HG03064 (cell line): ENCODE results near the gene TJP1.
"Not testable (repeated sequence)": the region's sequence is repeated elsewhere in the genome, so short reads cannot be mapped to it uniquely, and the experiment has no call there.

Experiments used
- ATAC-seq: cut with Tn5 transposase; IDR thresholded peaks from one replicate; pipeline ENCODE4 v1.9.1; 2021; ENCODE audit warnings: low read depth; ENCODE audit not compliant: unreplicated experiment

Gene TJP1

GRCh38 chr15:29800491-29801366 is 21.5 kb downstream of the TJP1 start:
- ATAC-seq = no peak

DNA sequence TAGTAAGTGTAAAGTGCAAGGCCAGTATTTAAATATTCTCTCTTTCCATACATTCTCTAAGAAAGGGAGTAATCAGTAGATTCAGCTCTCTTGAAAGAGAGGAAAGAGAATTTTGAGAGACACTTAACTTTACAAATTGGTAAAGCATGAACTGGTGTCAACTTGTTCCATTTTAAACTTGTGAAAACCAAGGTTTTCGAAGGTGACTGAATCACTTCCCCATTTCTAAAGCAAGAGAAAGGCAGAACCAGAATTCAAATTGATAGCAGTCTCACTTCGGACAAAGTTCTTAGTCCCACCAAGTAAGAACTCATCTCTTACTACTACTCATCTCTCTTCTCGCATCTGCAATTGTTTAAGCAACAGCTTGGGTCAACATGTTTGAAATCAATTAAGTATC is 22.4 kb downstream of the TJP1 start:
- ATAC-seq = no peak

DNA sequence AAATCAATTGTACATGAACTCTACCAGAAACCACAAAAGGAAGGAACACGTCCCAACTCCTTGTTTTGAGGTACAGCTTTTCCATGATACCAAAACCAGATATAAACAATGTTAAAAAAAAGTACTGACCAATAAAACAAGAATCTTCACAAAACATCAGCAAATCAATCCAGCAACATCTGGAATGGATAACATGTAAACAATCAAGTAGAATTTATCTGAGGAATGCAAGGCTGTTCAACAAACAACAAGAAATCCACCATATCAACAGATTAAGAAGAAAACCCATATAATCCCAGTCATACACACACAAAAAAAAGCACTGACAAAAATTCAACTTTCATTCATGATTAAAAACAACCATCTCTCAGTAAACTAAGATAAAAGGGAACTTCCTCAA is 26.7 kb downstream of the TJP1 start:
- no peak for ATAC-seq

- no peak for ATAC-seq
These were observed 29.7 kb downstream of the TJP1 start for GRCh38 chr15:29792426-29793159.

- no peak for ATAC-seq
These were observed 31.7 kb downstream of the TJP1 start for GRCh38 chr15:29790607-29791006.

GRCh38 chr15:29789871-29790270 is 32.4 kb downstream of the TJP1 start:
- no peak for ATAC-seq

DNA sequence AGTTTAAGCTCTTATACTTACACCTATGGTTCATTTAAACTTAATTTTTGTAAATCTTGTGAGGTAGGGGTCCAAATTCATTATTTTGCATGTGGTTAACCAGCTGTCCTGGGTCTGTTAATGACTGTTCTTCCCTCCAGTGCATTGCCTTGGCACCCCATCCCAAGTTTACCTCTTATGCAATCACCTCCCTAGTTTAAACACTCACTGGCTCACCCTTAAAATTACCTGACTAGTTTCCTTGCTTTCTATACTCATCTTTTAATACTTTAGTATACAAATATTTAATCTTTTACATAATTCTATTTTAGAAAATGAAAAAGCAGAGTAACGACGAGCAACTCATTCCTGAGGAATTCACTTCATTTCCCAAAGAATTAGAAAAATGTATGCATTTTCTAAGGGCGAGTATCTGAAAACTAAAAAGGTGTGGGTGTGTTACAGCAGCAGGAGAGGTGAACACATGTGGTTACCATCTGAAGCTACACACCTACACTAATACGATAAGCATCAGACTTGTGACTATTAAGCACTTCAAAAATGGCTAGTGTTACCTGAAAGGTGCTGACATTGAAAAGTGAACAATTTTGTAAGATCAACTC is 33.7 kb downstream of the TJP1 start:
- ATAC-seq = no peak

GRCh38 chr15:29787767-29788166 is 34.5 kb downstream of the TJP1 start:
- no peak for ATAC-seq

- ATAC-seq = no peak
These were observed 36.6 kb downstream of the TJP1 start for GRCh38 chr15:29785642-29786041.

DNA sequence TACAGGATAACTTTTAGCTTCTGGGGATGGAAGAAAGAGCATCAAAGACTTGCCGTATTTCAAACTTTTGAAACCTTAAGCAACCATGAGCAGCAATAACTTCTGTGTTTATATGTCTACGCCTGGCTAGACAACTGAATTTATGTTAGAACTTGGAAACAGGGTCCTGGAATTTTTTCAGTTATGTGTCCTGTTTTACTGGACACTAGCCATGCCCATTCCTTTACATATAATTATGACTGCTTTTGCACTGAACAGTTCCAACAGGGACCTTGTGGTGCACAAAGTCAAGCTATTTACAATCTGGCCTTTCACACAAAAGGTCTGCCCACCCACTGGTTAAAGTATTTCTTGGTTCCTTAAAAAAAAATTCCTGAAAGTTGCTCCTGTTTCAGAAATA is 37.1 kb downstream of the TJP1 start:
- ATAC-seq = no peak

GRCh38 chr15:29784413-29784812 is 37.9 kb downstream of the TJP1 start:
- ATAC-seq = no peak

DNA sequence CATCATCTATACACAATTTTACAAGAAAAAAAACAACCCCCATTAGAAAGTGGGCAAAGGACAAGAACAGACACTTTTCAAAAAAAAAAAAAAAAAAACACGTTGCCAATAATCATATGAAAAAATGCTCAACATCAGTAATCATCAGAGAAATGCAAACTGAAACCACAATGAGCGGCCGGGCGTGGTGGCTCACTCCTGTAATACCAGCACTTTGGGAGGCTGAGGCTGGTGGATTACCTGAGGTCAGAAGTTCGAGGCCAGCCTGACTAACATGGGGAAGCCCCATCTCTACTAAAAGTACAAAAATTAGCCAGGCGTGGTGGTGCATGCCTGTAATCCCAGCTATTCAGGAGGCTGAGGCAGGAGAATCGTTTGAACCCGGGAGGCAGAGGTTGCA is 39.5 kb downstream of the TJP1 start:
- ATAC-seq = not testable (repeated sequence)

- no peak for ATAC-seq
These were observed 43.9 kb downstream of the TJP1 start for GRCh38 chr15:29778382-29778781.

GRCh38 chr15:29776859-29777258 is 45.4 kb downstream of the TJP1 start:
- ATAC-seq = no peak

DNA sequence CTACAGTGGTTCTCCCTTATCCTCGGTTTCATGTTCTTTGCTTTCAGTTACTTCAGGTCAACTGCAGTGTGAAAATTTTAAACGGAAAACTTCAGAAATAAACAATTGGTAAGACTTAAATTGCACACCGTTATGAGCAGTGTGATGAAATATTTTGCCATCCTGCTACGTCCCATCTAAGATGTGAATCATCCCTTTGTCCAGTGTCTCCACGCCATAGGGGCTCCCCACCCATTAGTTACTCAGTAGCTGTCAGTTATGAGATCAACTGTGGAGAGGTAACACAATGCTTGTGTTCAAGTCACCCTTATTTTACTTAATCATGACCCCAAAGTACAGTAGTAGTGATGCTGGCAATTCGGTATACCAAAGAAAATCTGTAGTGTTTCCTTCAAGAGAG is 47.4 kb downstream of the TJP1 start:
- ATAC-seq = no peak

DNA sequence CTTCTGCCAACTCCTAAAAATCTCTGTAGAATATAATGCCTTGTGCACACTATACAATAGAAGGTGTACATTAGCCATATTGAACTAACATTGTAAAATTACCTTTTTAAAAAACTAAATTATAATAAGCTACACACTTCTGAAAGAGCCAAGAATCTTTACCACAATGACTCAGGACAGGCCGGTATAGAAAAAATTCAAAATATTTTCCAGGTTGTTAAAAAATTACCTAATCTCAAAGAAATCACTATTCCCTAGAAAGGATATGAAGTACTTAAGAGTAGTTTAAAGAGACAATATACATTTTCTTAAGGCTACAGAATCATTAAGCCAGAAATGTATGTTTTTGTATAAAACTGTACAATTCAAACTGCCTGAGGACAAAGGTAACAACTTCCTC is 48.5 kb downstream of the TJP1 start:
- ATAC-seq = no peak

DNA sequence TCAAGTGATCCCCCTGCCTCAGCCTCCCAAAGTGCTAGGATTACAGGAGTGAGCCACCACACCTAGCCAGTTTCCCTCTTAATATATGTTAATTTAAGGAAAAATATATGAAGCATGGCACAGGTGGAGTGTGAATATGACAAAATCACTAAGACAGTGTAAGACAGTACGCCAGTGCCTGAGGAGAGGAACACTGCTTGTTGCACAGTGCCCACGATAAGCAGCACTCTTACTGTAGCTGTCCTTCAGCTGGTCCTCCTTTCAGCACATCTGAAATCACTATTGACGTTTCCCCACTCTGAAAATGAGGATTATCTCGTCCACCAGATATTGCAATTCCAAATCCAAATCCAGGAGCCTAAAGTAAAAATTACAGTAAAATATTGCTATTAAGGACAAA is 49.3 kb downstream of the TJP1 start:
- ATAC-seq = no peak

GRCh38 chr15:29770796-29771195 is 51.5 kb downstream of the TJP1 start:
- ATAC-seq = no peak

DNA sequence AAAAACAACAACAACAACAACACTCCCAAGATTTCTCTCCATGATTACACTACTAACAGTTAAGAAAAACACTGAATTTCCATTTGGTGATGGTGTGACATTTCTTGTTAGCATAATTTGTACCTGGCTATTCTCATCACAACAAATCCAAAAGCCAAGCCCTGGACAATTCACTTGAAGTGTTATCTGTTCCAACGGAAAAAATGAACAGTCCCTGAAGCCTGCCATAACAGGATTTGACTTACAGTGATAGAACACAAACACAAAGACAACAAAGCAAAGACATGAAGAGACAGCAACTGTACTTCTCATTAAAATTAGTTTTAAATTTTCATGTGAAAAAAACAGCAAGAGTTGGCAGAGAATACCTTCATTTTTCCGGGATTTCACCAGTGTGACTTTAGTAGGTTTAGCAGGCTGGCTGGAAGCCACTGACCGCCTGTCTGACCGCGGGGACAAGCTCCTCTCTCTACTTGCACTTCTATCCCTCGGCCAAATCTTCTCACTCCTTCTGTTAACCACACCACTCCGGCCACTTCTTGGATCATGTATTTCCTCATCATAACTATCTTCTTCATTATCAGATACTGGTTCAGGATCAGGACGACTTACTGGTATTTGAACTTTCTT is 56.3 kb downstream of the TJP1 start:
- ATAC-seq = no peak

DNA sequence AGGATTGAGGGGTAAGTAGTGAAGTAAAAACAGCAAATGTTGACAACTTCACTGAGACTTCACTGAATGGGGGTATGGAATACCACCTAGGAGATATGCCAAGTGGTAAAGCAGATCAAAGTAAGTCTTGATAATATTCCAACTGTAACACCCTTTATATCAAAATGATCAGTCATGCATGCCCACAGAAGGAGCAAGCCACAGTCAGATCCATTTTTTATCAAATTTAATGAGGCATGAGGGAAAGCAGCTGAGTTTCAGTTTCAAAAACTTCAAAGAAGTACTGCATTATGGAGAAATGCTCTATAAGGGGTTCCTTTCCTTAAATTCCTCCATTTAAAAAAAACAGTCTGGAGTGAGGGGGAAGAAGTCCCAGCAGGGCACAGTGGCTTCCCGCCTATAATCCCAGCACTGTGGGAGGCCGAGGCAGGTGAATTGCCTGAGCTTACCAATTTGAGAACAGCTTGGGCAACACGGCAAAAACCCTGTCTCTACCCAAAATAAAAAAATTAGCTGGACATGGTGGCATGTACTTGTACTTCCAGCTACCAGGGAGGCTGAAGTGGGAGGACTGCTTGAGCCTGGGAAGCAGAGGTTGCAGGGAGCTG is 56.9 kb downstream of the TJP1 start:
- ATAC-seq = no peak

GRCh38 chr15:29759596-29759995 is 62.7 kb downstream of the TJP1 start:
- no peak for ATAC-seq
